Ectodermal cell (in vitro differentiated cells): ENCODE data around the gene DNM1. TPM values are rescaled to one million over a fixed set of nuclear protein-coding genes. Genes with fewer than 3 reads are reported as not detected.

ENCODE experiments used
- H3K27ac ChIP-seq: 2 replicates; pipeline ENCODE4 v1.7.0; 2013; ENCODE audit warnings: mild to moderate bottlenecking, low read depth, low read length; ENCODE audit not compliant: insufficient read depth, poor library complexity, severe bottlenecking
- H3K27me3 ChIP-seq: 2 replicates; pipeline ENCODE4 v1.7.0; 2013; ENCODE audit warnings: mild to moderate bottlenecking, low read length; ENCODE audit not compliant: insufficient read depth, control insufficient read depth, poor library complexity, severe bottlenecking
- H3K36me3 ChIP-seq: one replicate; pipeline ENCODE4 v1.7.0; 2013; ENCODE audit warnings: low read length; ENCODE audit not compliant: control insufficient read depth, insufficient read depth
- H3K4me1 ChIP-seq: one replicate; pipeline ENCODE4 v1.7.0; 2013; ENCODE audit warnings: low read length; ENCODE audit not compliant: control insufficient read depth, insufficient read depth
- H3K4me3 ChIP-seq: 2 replicates; pipeline ENCODE4 v1.7.0; 2013; ENCODE audit warnings: low read depth, low read length, control low read depth; ENCODE audit not compliant: insufficient read depth
- H3K9me3 ChIP-seq: 2 replicates; pipeline ENCODE4 v1.7.0; 2013; ENCODE audit warnings: mild to moderate bottlenecking, low read length, moderate library complexity; ENCODE audit not compliant: control insufficient read depth
- WGBS, 2 experiments: methylation state at CpG; one replicate each; pipeline ENCODE4 v1.1.7; 2013; ENCODE audit warnings: missing lambda C conversion rate in 2 of 2; 5-methylcytosine and 5-hydroxymethylcytosine counted together
- polyA plus RNA-seq, 4 experiments: library from polyadenylated mRNA; stranded (reverse); fragments of 50-300 nt; gene quantifications; one replicate each; pipeline ENCODE4 v1.2.3, GENCODE V29; 2013

The DNM1 gene
- 135 TPM for polyA plus RNA-seq (2013, experiment 1 of 4)
- 159 TPM for polyA plus RNA-seq (2013, experiment 2 of 4)
- 82.2 TPM for polyA plus RNA-seq (2013, experiment 3 of 4)
- 99.2 TPM for polyA plus RNA-seq (2013, experiment 4 of 4)

DNA sequence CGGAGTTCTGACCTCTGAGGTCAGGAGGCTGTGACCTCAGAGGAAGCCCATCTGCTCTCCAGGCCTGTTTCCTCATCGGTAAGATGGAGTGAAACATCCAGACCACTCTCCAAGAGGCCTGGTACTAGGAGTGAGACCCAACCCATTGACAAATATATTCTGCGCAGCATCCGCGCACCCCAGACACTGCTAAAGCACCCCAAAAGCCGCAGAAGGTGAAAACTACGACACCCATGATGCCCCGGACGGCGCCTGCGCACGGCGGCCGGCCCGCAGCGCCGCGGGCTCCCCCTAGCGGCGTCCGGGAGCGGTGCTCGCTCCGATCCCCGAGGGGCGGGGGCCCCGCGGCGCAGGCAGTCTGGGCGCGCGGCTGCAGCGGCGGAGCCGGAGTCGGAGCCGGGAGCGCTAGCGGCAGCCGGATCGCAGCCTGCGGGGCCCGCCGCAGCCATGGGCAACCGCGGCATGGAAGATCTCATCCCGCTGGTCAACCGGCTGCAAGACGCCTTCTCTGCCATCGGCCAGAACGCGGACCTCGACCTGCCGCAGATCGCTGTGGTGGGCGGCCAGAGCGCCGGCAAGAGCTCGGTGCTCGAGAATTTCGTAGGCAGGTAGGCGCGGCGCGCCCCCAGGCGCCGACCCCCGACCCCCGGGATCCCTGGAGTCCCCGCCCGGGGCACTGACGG lies at the start of gene DNM1:
Gene DNM1, plus strand, starts transcription at position 356 of the 683 bp plus-strand sequence. Its CDS starts 92 bp downstream, at position 448.
- no peaks in the 10 kb centered on the region for H3K36me3 ChIP-seq
- no peaks in the 10 kb centered on the region for H3K27me3 ChIP-seq
- H3K27ac ChIP-seq, result peak within 1 kb of the TSS; percentile 56
- WGBS, 2 experiments, result 1% methylated on average over 72 of the region's 72 CpGs
- H3K9me3 ChIP-seq, result no peaks in the 10 kb centered on the region
- H3K4me3 ChIP-seq, result peak within 1 kb of the TSS; percentile 56
- H3K4me1 ChIP-seq, result peaks cover 5% of the 10 kb centered on the region

DNA sequence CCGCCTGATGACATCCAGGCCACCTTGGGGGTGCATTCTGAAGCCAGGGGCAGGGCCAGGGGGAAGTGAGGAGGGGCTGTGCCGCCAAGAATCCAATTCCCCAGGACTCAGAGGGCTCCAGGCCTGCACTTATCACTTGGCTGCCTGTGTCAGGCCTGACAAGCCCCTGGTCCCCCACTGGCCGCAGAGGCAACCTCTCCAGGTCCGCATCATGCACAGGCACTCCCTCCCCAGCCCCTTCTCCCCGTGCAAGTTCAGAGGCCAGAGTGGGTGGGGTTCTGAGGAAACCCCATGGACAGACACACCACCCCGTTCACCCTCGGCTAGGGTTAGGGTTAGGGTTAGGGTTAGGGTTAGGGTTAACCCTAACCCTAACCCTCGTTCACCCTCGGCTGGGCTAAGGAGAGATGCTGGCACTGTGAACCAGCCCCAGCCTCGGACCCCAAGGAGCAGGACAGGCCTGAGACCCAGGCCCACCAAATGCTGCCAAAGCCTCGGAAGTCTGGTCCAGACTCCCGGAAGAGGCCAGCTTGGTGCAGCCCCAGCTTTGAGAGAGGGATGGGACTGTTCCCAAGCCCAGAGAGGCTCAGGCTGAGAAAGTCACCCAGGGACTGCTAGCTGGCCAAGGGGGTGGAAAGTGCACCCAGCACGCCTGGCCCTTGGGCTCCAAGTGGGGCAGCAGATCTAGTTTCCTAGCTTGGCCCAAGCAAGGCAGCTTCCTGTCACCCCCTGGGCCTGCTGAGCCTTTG lies 49.1 kb upstream of the DNM1 start:
- Histone ChIP-seq H3K36me3 (no peaks in the 10 kb centered on the region), H3K9me3 (no peaks in the 10 kb centered on the region), H3K27ac (no peak overlapping the region), H3K4me1 (no peaks in the 10 kb centered on the region), H3K27me3 (no peaks in the 10 kb centered on the region), H3K4me3 (no peak overlapping the region)
- WGBS, 2 experiments, result 80 to 85% methylated on average over 13 of the region's 13 CpGs

DNA sequence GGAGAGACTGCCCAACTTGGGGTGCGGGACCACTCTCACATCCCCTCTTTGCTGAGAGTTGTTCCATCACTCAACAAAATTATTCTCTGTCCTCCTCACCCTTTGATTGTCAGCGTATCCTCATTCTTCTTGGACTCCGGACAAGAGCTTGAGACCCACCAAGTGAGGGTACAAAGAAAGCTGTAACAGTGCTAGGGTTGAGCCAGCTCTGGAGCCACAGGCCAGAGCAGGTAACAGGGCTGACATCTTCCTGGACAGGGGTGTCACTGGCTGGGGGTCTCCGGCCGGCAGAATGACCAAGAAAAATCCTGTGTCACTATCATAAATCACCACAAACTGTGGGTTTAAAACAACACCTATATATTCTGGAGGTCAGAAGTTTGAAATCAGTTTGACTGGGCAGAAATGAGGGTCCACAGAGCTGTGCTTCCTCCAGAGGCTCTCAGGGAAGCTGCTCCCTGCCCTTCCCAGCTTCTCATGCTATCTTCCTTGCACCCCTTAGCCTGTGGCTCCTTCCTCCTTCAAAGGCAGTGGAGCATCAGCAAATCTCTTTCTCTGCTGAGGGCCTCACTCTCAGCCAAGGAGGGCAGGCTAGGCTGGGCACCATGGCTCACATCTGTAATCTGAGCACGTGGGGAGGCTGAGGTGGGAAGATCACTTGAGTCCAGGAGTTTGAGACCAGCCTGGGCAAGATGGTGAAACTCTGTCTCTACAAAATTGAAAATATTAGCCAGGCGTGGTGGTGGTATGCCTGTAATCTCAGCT lies 47.3 kb upstream of the DNM1 start:
- Histone ChIP-seq H3K27me3 (no peaks in the 10 kb centered on the region), H3K4me1 (no peaks in the 10 kb centered on the region), H3K4me3 (no peak overlapping the region), H3K9me3 (no peaks in the 10 kb centered on the region), H3K27ac (no peak overlapping the region), H3K36me3 (no peaks in the 10 kb centered on the region)
- WGBS, 2 experiments, result 93 to 95% methylated on average over 7 of the region's 7 CpGs

DNA sequence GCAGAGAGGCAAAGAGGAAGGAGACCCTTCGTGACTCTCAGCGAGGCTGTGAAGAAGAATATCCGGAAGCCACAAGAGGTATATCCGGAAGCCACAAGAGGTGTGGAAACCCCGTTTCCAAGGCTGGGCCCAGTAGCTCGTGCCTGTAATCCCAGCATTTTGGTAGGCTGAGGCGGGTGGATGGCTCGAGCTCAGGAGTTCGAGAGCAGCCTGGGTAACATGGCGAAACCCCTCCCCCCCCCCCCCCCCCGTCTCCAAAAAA lies 43.7 kb upstream of the DNM1 start:
- WGBS, 2 experiments, result 47 to 49% methylated on average over 11 of the region's 11 CpGs
- Histone ChIP-seq H3K4me3 (peak overlapping the region; percentile 33), H3K27ac (peak overlapping the region; percentile 82)

DNA sequence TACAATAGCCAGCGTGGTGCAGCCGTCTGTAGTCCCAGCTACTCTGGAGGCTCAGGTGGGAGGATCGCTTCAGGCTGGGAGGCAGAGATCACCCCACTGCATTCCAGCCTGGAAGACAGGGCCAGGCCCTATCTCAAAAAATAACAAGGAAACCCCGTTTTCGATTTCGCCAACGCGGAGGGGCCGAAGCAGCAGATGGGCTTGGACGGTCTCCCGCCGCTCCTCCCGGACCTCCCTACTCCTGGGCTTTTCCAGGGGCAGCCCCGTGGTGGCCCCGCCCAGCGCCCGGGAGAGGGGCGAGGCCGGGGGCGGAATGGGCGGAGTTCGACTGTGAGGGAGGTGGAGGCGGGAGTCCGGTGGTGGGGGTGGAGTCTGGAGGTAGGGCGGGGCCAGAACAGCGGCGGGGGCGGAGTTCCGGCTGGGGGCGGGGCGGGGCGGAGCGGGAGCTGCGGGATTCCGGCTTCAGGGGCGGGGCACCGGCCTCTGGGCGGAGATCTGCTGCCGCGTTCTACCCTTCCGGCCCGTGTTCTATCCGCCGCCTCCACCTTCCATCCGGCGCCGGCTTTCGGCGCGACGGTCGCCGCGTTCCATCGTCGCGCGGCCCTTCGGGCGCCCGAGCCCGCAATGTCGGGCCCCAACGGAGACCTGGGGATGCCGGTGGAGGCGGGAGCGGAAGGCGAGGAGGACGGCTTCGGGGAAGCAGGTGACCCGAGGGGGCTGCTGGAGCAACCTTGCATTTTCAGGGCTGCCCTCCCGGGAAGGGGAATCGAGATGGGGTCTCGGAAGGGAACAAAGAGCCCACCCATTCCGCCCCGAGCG lies 43.2 kb upstream of the DNM1 start, which contains the start of gene BBLN:
Gene BBLN, plus strand, starts transcription at position 482 of the 819 bp plus-strand sequence. Its CDS starts 143 bp downstream, at position 625.
- Histone ChIP-seq H3K27ac (peak within 1 kb of the TSS; percentile 82), H3K4me1 (peaks cover 3% of the 10 kb centered on the region), H3K36me3 (peaks cover 8% of the 10 kb centered on the region), H3K27me3 (no peaks in the 10 kb centered on the region), H3K9me3 (no peaks in the 10 kb centered on the region), H3K4me3 (peak within 1 kb of the TSS; percentile 76)
- WGBS, 2 experiments, result 1% methylated on average over 75 to 77 of the region's 77 CpGs

More for the DNA sequence above, 43.7 kb upstream of the DNM1 start:
- no peaks in the 10 kb centered on the region for H3K27me3 ChIP-seq
- no peaks in the 10 kb centered on the region for H3K9me3 ChIP-seq
- peaks cover 8% of the 10 kb centered on the region for H3K36me3 ChIP-seq
- peaks cover 3% of the 10 kb centered on the region for H3K4me1 ChIP-seq

GRCh38 chr9:128160603-128160987 lies 42.6 kb upstream of the DNM1 start:
- H3K4me1 ChIP-seq, result peaks cover 3% of the 10 kb centered on the region
- H3K36me3 ChIP-seq, result peaks cover 8% of the 10 kb centered on the region
- H3K9me3 ChIP-seq, result no peaks in the 10 kb centered on the region
- 2% methylated on average over 23 of the region's 23 CpGs for WGBS, 2 experiments
- H3K27ac ChIP-seq, result no peak overlapping the region
- H3K4me3 ChIP-seq, result peak overlapping the region; percentile 76
- no peaks in the 10 kb centered on the region for H3K27me3 ChIP-seq

GRCh38 chr9:128161215-128161902 lies 41.8 kb upstream of the DNM1 start:
- Histone ChIP-seq H3K9me3 (no peaks in the 10 kb centered on the region), H3K4me1 (peaks cover 3% of the 10 kb centered on the region), H3K4me3 (no peak overlapping the region), H3K27me3 (no peaks in the 10 kb centered on the region), H3K27ac (no peak overlapping the region), H3K36me3 (peaks cover 12% of the 10 kb centered on the region)
- WGBS, 2 experiments, result 93 to 94% methylated on average over 12 to 13 of the region's 13 CpGs

DNA sequence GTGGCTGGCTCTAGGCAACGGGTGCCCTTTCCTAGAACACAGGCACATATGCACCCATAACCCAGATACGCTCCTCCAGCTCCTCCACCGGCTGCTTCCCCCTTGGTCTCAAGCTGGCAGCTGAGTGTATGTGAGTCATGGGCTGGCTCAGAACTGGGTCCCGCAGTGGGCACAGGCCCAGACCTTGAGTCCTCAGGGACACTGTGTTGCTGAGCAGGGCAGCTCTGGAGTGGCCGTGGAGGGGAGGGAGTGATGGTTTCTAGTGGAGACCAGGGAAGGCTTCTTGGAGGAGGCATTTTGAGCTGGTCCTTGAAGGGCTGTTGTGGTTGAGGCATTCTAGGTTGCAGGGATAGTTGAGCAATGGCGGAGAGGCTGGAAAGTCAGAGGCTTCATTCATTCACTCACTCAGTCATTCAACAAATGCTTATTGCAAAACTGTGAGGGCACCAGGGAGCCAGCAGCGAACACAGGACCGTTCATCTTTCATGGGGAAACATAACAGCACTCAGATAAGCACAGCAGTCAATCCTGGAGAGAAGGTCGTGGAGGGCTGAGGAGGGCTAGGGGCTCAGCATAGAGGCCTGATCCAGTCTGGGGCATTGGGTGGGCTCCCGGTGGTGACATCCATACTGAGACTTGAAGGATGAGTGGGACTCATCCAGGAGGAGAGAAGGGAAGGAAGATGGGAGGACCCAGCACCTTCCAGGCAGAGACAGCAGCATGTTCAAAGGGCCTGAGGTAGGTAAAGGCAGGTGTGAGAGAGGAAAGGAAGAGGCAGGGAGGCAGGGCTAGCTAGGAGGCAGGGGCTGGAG lies 40.8 kb upstream of the DNM1 start:
- Histone ChIP-seq H3K4me3 (no peak overlapping the region), H3K27me3 (no peaks in the 10 kb centered on the region), H3K36me3 (peaks cover 18% of the 10 kb centered on the region), H3K27ac (no peak overlapping the region), H3K9me3 (no peaks in the 10 kb centered on the region), H3K4me1 (peaks cover 3% of the 10 kb centered on the region)
- WGBS, 2 experiments, result 95% methylated on average over 10 of the region's 10 CpGs
